Fibroblast of mammary gland (primary cell): ENCODE measurements around the gene PVALEF.

Source experiments
- DNase-seq: peaks from one replicate; pipeline ENCODE4 v3.0.0-alpha.2; 2010; ENCODE audit warnings: low read depth
- H3K4me3 ChIP-seq: 2 replicates; pipeline ENCODE4 v1.5.1; 2011; ENCODE audit warnings: low read depth, mild to moderate bottlenecking, low read length, moderate library complexity; ENCODE audit not compliant: control insufficient read depth
- TF ChIP-seq, protein P1 (sequence below): conservative IDR thresholded peaks from 2 replicates; pipeline ENCODE4 v1.5.1; 2011; ENCODE audit warnings: low read depth, low read length, inconsistent platforms; ENCODE audit not compliant: control insufficient read depth, insufficient read depth

The PVALEF gene

DNA sequence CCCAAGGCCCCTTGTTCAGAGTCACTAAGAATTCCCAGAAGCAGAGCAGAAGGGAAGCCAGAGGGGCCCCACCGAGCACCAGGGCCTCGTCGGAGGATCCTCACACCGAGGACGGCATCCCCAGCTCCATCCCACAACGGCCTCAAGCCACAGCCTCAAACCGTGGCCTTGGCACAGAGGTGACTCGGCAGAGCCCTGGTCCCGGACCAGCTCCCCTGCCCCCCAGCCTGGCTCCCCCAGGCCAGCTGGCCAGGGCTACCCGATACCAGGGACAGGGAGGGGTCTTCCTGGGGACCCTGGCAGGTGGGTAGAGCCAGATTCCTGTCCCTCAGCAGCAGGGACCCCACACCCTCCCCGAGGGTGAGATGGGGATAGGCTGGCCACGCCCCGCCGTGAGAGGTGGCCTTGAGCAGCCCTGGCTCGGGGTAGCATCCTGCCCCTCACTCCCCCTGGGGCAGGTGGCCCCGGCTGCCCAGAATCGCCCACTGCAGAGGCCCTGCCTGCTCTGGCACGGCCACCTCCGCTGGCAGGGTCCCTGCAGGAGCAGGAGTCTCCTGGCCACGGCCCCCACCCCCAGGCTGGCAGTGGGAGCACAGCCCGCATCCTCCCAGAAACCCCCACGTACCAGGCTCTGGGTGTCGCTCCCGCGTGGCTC, 5.6 kb upstream of the PVALEF start:
- TF ChIP-seq, protein P1, sequence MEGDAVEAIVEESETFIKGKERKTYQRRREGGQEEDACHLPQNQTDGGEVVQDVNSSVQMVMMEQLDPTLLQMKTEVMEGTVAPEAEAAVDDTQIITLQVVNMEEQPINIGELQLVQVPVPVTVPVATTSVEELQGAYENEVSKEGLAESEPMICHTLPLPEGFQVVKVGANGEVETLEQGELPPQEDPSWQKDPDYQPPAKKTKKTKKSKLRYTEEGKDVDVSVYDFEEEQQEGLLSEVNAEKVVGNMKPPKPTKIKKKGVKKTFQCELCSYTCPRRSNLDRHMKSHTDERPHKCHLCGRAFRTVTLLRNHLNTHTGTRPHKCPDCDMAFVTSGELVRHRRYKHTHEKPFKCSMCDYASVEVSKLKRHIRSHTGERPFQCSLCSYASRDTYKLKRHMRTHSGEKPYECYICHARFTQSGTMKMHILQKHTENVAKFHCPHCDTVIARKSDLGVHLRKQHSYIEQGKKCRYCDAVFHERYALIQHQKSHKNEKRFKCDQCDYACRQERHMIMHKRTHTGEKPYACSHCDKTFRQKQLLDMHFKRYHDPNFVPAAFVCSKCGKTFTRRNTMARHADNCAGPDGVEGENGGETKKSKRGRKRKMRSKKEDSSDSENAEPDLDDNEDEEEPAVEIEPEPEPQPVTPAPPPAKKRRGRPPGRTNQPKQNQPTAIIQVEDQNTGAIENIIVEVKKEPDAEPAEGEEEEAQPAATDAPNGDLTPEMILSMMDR = no peak
- no peak for DNase-seq
- H3K4me3 ChIP-seq = no peak overlapping the region

DNA sequence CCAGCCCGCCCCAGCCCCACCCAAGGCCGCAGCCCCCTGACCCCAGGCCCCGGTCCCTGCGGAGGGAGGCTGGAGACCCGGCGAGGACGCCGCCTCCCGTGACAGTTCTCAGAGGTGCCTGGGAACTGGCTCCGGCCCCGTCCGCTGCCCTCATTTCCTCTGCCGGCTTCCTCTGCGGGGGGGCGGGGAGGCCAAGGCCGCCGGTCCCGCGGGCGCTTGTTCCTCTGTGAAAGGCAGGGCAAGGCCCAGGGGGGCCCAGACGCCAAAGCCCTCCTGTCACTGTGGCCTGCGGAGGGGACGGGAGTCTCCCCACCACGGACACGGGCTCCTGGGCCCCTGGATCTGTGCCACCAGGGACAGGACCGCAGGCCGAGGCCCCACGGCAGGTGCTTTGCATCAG, 5.0 kb upstream of the PVALEF start:
- TF ChIP-seq, protein P1 = no peak
- H3K4me3 ChIP-seq = no peak overlapping the region
- DNase-seq = no peak

DNA sequence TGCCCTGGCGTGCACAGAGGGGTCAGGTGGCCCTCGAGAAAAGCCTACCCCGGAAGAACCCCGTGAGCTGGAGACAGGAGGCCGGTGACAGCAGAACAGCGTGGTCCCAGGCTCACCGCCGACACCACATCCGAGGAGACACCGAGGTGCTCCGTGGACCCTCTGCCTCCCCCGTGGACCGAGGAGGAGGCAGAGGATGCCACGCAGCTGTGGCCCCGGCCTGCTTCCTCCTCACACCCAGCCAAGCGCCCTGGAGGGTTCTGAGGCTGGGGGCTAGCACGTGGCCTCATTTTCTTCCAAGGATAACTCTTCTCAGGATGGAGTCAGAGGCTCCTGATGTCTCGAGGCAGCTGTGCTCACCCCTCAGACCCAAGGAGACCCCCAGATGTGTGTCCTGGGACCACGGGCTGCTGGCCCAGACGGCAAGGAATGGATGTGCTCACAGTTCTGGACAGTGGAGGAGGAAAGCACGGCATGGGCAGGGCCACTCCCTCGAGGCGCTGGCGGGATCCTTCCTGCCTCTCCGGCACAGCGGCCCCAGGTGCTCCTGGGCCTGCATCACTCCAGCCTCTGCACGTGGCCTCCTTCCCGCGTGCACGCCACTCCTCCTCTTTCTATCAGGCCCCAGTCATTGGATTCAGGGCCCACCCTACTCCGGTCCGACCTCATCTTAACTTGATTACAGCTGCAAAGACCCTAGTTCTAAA, 4.4 kb upstream of the PVALEF start:
- no peak overlapping the region for H3K4me3 ChIP-seq
- TF ChIP-seq, protein P1 = no peak
- DNase-seq = no peak

DNA sequence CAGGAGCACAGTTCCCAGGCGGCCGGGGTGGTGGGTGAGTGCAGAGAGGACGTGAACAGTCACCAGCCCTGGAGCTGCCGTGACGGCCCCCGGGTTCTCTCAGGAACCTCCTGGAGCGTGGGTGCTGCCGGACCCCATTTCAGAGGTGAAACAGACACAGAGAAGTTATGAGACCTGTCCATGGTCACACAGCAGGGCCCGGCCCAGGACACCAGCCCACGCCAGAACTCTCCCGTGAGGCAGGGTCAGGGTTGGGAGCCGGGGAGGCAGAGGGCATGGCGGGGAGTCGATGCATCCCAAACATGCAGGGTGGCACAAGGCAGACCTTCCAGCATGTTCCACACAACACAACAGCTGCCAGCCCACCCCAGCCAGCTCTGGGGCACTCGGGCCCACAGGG, 3.8 kb upstream of the PVALEF start:
- TF ChIP-seq, protein P1 = no peak
- no peak for DNase-seq
- no peak overlapping the region for H3K4me3 ChIP-seq

DNA sequence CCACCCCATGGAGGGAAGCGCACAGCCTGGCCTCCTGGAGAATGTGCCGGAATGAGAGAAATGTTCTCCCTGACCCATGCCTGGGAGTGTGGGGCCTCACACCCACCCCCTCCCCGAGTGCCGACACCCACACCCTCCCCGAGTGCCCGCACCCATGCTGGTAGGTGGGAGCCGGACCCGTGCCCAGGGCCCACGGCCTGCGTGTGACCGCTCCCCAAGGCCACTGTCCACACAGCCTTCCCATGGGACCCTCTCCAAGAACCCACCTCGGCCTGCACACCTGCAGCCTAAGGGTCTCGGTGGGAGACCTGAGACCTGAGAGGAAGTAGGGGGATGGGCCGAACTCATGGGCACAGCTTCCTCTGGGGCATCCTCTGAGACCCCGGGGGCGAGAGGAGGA, 3.3 kb upstream of the PVALEF start:
- TF ChIP-seq, protein P1 = no peak
- H3K4me3 ChIP-seq = no peak overlapping the region
- no peak for DNase-seq

DNA sequence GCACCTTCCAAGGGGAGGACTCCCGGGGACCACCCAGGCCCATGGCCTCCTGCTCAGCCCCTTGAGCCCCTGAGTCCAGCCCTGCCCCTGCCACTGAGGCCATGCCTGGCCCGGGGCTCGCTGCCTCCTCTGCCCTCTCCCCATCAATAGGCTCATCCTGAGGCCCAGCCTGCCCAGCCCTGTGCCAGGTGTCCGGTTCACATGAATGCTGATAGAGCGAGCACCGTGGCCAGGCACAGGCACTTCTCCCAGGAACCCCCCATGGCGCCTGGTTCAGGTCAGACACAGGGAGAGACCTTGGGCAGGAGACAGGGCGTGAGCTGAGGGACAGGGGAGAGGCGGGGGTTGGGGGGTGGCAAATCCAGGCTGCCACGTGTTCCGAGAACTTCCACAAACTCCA, 2.8 kb upstream of the PVALEF start:
- TF ChIP-seq, protein P1 = no peak
- H3K4me3 ChIP-seq = no peak overlapping the region
- DNase-seq = no peak
